Keratinocyte (primary cell): ENCODE data around the gene KLRG1. TPM values are rescaled to one million over a fixed set of nuclear protein-coding genes. Genes with fewer than 3 reads are reported as not detected.

Experiments
- DNase-seq: peaks from one replicate; pipeline ENCODE4 v3.0.0-alpha.2; 2011; ENCODE audit warnings: low read depth, missing footprints, low spot score
- FAIRE-seq: peaks from 2 replicates; lab custom pipeline; 2011; peaks lifted over from hg19 to GRCh38; lab: Jason Lieb, UNC
- H2AFZ ChIP-seq: 2 replicates; pipeline ENCODE4 v1.6.0; 2012; ENCODE audit warnings: low read length, control low read depth, inconsistent platforms; ENCODE audit not compliant: control insufficient read depth
- H3K27ac ChIP-seq: 2 replicates; pipeline ENCODE4 v1.5.1; 2011; ENCODE audit warnings: low read length; ENCODE audit not compliant: control insufficient read depth, insufficient read depth
- H3K27me3 ChIP-seq: 3 replicates; pipeline ENCODE4 v1.6.0; 2011; ENCODE audit warnings: low read length; ENCODE audit not compliant: control insufficient read depth, insufficient read depth; ENCODE audit errors: extremely low read depth
- H3K36me3 ChIP-seq, 2 experiments: 2 replicates in 1 of 2; 3 replicates in 1 of 2; pipeline ENCODE4 v1.5.1; 2011; ENCODE audit warnings: low read length in 2 of 2, mild to moderate bottlenecking in 1 of 2; ENCODE audit not compliant: control insufficient read depth in 2 of 2, insufficient read depth in 2 of 2; ENCODE audit errors: extremely low read depth in 1 of 2
- H3K4me1 ChIP-seq: 3 replicates; pipeline ENCODE4 v1.5.1; 2011; ENCODE audit warnings: low read length; ENCODE audit not compliant: control insufficient read depth, insufficient read depth; ENCODE audit errors: extremely low read depth
- H3K4me2 ChIP-seq: 3 replicates; pipeline ENCODE4 v1.6.0; 2011; ENCODE audit warnings: low read depth, low read length; ENCODE audit not compliant: control insufficient read depth, insufficient read depth; ENCODE audit errors: extremely low read depth
- H3K4me3 ChIP-seq, 3 experiments: fragments of 200-600 bp in 1 of 3; sonication (generic) in 1 of 3; 2 replicates in 2 of 3; 3 replicates in 1 of 3; pipeline ENCODE4 v1.5.1; 2011 to 2016; ENCODE audit warnings: low read length in 3 of 3, mild to moderate bottlenecking in 3 of 3, control low read depth in 2 of 3, inconsistent platforms in 1 of 3, low read depth in 1 of 3, mixed read lengths in 1 of 3, mixed run types in 1 of 3, moderate library complexity in 1 of 3; ENCODE audit not compliant: control insufficient read depth in 2 of 3, insufficient read depth in 2 of 3; ENCODE audit errors: extremely low read depth in 1 of 3
- H3K79me2 ChIP-seq: 2 replicates; pipeline ENCODE4 v1.6.0; 2012; ENCODE audit warnings: low read length; ENCODE audit not compliant: control insufficient read depth, insufficient read depth
- H3K9ac ChIP-seq: 3 replicates; pipeline ENCODE4 v1.6.0; 2011; ENCODE audit warnings: low read length; ENCODE audit not compliant: control insufficient read depth, insufficient read depth; ENCODE audit errors: extremely low read depth
- H3K9me1 ChIP-seq: 3 replicates; pipeline ENCODE4 v1.6.0; 2011; ENCODE audit warnings: low read length; ENCODE audit not compliant: control insufficient read depth, insufficient read depth; ENCODE audit errors: extremely low read depth
- H3K9me3 ChIP-seq: 2 replicates; pipeline ENCODE4 v1.5.1; 2012; ENCODE audit warnings: low read depth, low read length; ENCODE audit not compliant: control insufficient read depth
- H4K20me1 ChIP-seq: 3 replicates; pipeline ENCODE4 v1.6.0; 2011; ENCODE audit warnings: low read length; ENCODE audit not compliant: control insufficient read depth, insufficient read depth; ENCODE audit errors: extremely low read depth
- CTCF ChIP-seq, 3 experiments: IDR thresholded peaks in 1 of 3; conservative IDR thresholded peaks in 1 of 3; optimal IDR thresholded peaks in 1 of 3; 2 replicates in 2 of 3; 3 replicates in 1 of 3; pipeline versions ENCODE3 to v1.5.1; 2011; ENCODE audit warnings: low read length in 3 of 3, mild to moderate bottlenecking in 3 of 3, moderate library complexity in 2 of 3, control low read depth in 1 of 3, inconsistent platforms in 1 of 3; ENCODE audit not compliant: insufficient read depth in 2 of 3; ENCODE audit errors: extremely low read depth in 1 of 3
- EZH2 ChIP-seq: IDR thresholded peaks from one replicate; pipeline ENCODE4 v1.6.1; 2012; ENCODE audit warnings: inconsistent platforms, mild to moderate bottlenecking, low read length, moderate library complexity
- dilution Hi-C: fragments of 300-500 bp; cut with MboI; formaldehyde crosslinking; loops from one replicate; pipeline ENCODE4 v1.7.0; 2020; ENCODE audit warnings: low sequenced_read_pairs; ENCODE audit not compliant: extremely low pct_ligation_motif_present
- polyA plus RNA-seq, 5 experiments: library from polyadenylated mRNA; depleted of rRNA in 3 of 5; stranded (reverse) in 3 of 5; stranded (forward) in 1 of 5; unstranded in 1 of 5; fragments of >200 nt; gene quantifications; 1 replicate in 1 of 5; 2 replicates in 3 of 5; 3 replicates in 1 of 5; pipeline versions ENCODE4 v1.2.1 to v1.2.3, GENCODE V29; 2011 to 2012; ENCODE audit warnings: missing spikeins in 2 of 5, low read depth in 1 of 5, low replicate concordance in 1 of 5

KLRG1 gene
- polyA plus RNA-seq, 1 donor (not counting 4 experiments of a cell fraction or from before 2014, with no cell fraction given) = 0.39 TPM

GRCh38 chr12:8958066-8958465, 31.3 kb upstream of the KLRG1 start:
- no peak for FAIRE-seq
- dilution Hi-C loops = no loop called here
- TF ChIP-seq EZH2 = no peak
- no peak for TF ChIP-seq CTCF (optimal IDR thresholded peaks at IDR 0.05 in 1 of 3, IDR thresholded peaks at IDR 0.05 in 1 of 3, conservative IDR thresholded peaks at IDR 0.05 in 1 of 3; ENCODE audit: extremely low read depth in 1 of 3, insufficient read depth in 2 of 3, low read length in 3 of 3)
- no peaks in the 10 kb centered on the region for H3K27me3 ChIP-seq
- no peak overlapping the region for H3K4me2 ChIP-seq
- H3K9me3 ChIP-seq = no peaks in the 10 kb centered on the region
- H3K79me2 ChIP-seq = no peaks in the 10 kb centered on the region
- H3K36me3 ChIP-seq = no peaks in the 10 kb centered on the region
- H3K9ac ChIP-seq = no peak overlapping the region
- H3K4me3 ChIP-seq = no peak overlapping the region
- H3K4me1 ChIP-seq = no peaks in the 10 kb centered on the region
- no peaks in the 10 kb centered on the region for H4K20me1 ChIP-seq
- H3K9me1 ChIP-seq = no peaks in the 10 kb centered on the region
- no peak for DNase-seq
- no peak overlapping the region for H2AFZ ChIP-seq
- no peak overlapping the region for H3K27ac ChIP-seq

GRCh38 chr12:8960176-8960575, 29.2 kb upstream of the KLRG1 start:
- no peak overlapping the region for H3K27ac ChIP-seq
- H3K27me3 ChIP-seq = no peaks in the 10 kb centered on the region
- no peaks in the 10 kb centered on the region for H3K79me2 ChIP-seq
- no peak for FAIRE-seq
- no peaks in the 10 kb centered on the region for H4K20me1 ChIP-seq
- no peak overlapping the region for H3K9ac ChIP-seq
- H3K4me2 ChIP-seq = no peak overlapping the region
- H3K36me3 ChIP-seq = no peaks in the 10 kb centered on the region
- no peak for DNase-seq
- TF ChIP-seq CTCF (optimal IDR thresholded peaks at IDR 0.05 in 1 of 3, IDR thresholded peaks at IDR 0.05 in 1 of 3, conservative IDR thresholded peaks at IDR 0.05 in 1 of 3; ENCODE audit: extremely low read depth in 1 of 3, insufficient read depth in 2 of 3, low read length in 3 of 3) = no peak
- no peaks in the 10 kb centered on the region for H3K4me1 ChIP-seq
- no peak overlapping the region for H2AFZ ChIP-seq
- H3K9me1 ChIP-seq = no peaks in the 10 kb centered on the region
- dilution Hi-C loops = no loop called here
- no peaks in the 10 kb centered on the region for H3K9me3 ChIP-seq
- no peak overlapping the region for H3K4me3 ChIP-seq
